Tibial artery (tissue), 4 donors: ENCODE measurements around the gene KAT14.

Source experiments
- DNase-seq, 2 donors: peaks; one replicate each; pipeline ENCODE4 v3.0.0-alpha.2; 2019
- H3K27ac ChIP-seq, 2 donors: fragments of 200-600 bp; sonication (generic) in 1 of 2; 1 replicate in 1 of 2; 2 replicates in 1 of 2; pipeline ENCODE4 v1.5.1; 2018 to 2019; ENCODE audit warnings: mild to moderate bottlenecking in 1 of 2
- H3K27me3 ChIP-seq, 2 donors: fragments of 200-600 bp; sonication (generic) in 1 of 2; one replicate each; pipeline versions ENCODE4 v1.5.1 to v1.6.0; 2016 to 2019
- H3K36me3 ChIP-seq, 3 donors: fragments of 200-600 bp; sonication (generic) in 2 of 3; one replicate each; pipeline ENCODE4 v1.5.1; 2016 to 2019; ENCODE audit warnings: mild to moderate bottlenecking in 2 of 3
- H3K4me1 ChIP-seq, 4 donors: fragments of 200-600 bp; sonication (generic) in 2 of 4; 1 replicate in 3 of 4; 2 replicates in 1 of 4; pipeline ENCODE4 v1.5.1; 2016 to 2019
- H3K4me3 ChIP-seq, 2 donors: fragments of 200-600 bp; sonication (generic) in 1 of 2; 1 replicate in 1 of 2; 2 replicates in 1 of 2; pipeline ENCODE4 v1.5.1; 2018 to 2019; ENCODE audit warnings: mild to moderate bottlenecking in 2 of 2
- H3K9me3 ChIP-seq, 3 donors: fragments of 200-600 bp; sonication (generic) in 1 of 3; one replicate each; pipeline ENCODE4 v1.5.1; 2016 to 2019
- CTCF ChIP-seq, 2 experiments: fragments of 200-600 bp in 1 of 2; fragments of 450-650 bp in 1 of 2; IDR thresholded peaks; one replicate each; pipeline ENCODE4 v1.5.1; 2017 to 2019; ENCODE audit warnings: antibody characterized with exemption in 2 of 2, mild to moderate bottlenecking in 1 of 2, moderate library complexity in 1 of 2
- intact Hi-C: fragments of 100-400 bp; cut with DNase I; formaldehyde crosslinking; loops from one replicate; pipeline ENCODE4 v1.15.0; 2023; ENCODE audit warnings: low total_unique reads

The KAT14 gene

DNA sequence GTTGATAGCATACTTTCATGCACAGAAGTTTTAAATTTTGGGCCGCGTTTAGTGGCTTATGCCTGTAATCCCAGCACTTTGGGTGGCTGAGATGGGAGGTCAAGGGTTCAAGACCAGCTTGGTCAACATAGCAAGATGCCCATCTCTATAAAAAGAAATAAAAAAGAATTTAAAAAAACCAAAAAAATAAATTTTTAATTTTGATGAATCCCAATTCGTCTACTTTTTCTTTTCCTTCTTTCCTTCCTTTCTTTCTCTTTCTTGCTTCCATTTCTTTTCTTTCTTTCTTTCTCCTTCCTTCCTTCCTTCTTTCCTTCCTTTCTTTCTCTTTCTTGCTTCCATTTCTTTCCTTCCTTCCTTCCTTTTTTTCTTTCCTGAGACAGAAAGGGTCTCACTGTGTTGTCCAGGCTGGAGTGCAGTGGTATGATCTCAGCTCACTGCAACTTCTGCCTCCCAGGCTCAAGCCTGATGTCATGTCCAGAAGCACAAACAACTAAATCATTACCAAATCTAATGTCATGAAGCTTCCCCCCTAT is 95.8 kb downstream of the KAT14 start:
- intact Hi-C loops, result no loop called here
- Histone ChIP-seq H3K4me3 (no peak overlapping the region), H3K9me3 (no peaks in the 10 kb centered on the region), H3K4me1 (no peaks in the 10 kb centered on the region), H3K36me3 (no peaks in the 10 kb centered on the region), H3K27ac (no peak overlapping the region), H3K27me3 (no peaks in the 10 kb centered on the region)
- no peak for DNase-seq
- no peak for TF ChIP-seq CTCF (IDR thresholded peaks at IDR 0.05)
